ENCODE results near the gene INPPL1. TPM values are rescaled to one million over a fixed set of nuclear protein-coding genes. Genes with fewer than 3 reads are reported as not detected.

The INPPL1 gene
- polyA plus RNA-seq, 1 donor (not counting 4 experiments of a cell fraction or from before 2014, with no cell fraction given), result 44.0 TPM

DNA sequence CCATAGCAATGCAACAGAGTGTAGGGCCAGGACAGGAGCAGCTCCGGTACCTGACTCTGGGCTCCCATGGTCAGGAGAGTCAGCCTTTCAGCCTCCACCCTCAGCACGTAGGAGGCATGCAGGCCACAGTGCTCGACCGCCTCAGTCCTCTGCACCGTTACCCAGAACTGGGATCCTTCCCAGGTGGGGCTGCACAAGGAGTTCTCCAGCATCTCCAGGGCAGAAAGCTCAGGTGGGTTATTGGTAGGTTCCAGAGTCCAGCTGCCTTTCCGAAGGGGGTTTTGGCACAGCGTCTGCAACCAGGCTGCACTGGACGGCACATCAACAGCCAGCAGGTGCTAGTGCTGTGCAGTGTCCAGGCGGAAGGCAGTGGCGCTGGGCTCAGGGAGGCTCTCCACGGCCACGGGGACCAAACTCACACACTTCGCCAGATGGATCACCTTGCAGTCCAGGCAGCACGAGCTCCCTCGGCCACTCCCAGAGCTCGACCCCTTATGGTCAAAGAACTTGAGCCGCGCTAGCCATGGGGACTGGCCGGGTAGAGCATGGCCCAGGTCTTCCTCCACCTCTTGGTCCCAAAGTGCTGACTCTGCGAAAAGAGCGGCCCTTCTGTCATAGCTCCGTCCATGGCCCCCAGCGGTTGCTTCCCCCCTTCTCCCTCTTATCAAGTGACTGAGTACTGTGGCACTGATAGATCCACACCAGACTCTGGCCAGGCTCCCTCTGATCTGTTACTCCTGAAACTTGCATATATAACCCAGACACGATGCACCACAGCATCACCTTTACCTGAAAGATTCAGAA lies 26.3 kb downstream of the INPPL1 start:
- Histone ChIP-seq H4K20me1 (ENCODE audit: control insufficient read depth, extremely low read depth, insufficient read depth, low read length) (no peaks in the 10 kb centered on the region), H3K4me3 (ENCODE audit: control insufficient read depth in 2 of 3, extremely low read depth in 1 of 3, insufficient read depth in 2 of 3, low read depth in 1 of 3, low read length in 3 of 3) (no peak overlapping the region), H3K9ac (ENCODE audit: control insufficient read depth, extremely low read depth, insufficient read depth, low read length) (no peak overlapping the region), H3K4me1 (ENCODE audit: control insufficient read depth, extremely low read depth, insufficient read depth, low read length) (no peaks in the 10 kb centered on the region), H2AFZ (ENCODE audit: control insufficient read depth, low read length) (no peak overlapping the region), H3K27ac (ENCODE audit: control insufficient read depth, insufficient read depth, low read length) (no peak overlapping the region), H3K4me2 (ENCODE audit: control insufficient read depth, extremely low read depth, insufficient read depth, low read depth, low read length) (no peak overlapping the region), H3K27me3 (ENCODE audit: control insufficient read depth, extremely low read depth, insufficient read depth, low read length) (peaks cover 30% of the 10 kb centered on the region), H3K79me2 (ENCODE audit: control insufficient read depth, insufficient read depth, low read length) (no peaks in the 10 kb centered on the region), H3K36me3 (ENCODE audit: control insufficient read depth in 2 of 2, extremely low read depth in 1 of 2, insufficient read depth in 2 of 2, low read length in 2 of 2) (no peaks in the 10 kb centered on the region), H3K9me1 (ENCODE audit: control insufficient read depth, extremely low read depth, insufficient read depth, low read length) (no peaks in the 10 kb centered on the region), H3K9me3 (ENCODE audit: control insufficient read depth, low read depth, low read length) (no peaks in the 10 kb centered on the region)
- DNase-seq (ENCODE audit: low read depth, low spot score), result no peak
- TF ChIP-seq EZH2 (IDR thresholded peaks at IDR 0.05; ENCODE audit: low read length) (no peak), CTCF (optimal IDR thresholded peaks at IDR 0.05 in 1 of 3, IDR thresholded peaks at IDR 0.05 in 1 of 3, conservative IDR thresholded peaks at IDR 0.05 in 1 of 3; ENCODE audit: extremely low read depth in 1 of 3, insufficient read depth in 2 of 3, low read length in 3 of 3) (no peak)
- dilution Hi-C loops (cut with MboI; ENCODE audit: extremely low pct_ligation_motif_present, low sequenced_read_pairs), result no loop called here
- FAIRE-seq, result no peak

DNA sequence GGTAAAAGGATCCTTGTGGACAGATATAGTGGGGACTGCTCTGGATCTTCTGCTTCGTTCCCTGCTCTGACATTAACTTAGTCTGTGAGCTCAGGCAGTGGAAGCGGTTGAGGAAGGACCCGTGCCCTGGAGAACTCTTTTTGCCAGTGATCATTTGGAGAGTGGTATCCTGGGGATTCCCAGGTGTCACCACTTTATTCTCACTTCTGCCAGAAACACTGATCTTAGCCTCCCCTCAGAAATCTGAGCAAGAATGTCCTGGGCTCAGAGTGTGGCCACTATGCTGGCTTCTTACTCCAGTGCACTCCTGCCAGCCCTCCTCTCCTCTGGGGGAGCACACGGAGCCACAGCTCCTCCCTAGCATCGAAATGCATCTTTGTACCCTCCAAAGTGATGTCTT lies 27.0 kb downstream of the INPPL1 start:
- dilution Hi-C loops (cut with MboI; ENCODE audit: extremely low pct_ligation_motif_present, low sequenced_read_pairs), result no loop called here
- Histone ChIP-seq H3K79me2 (ENCODE audit: control insufficient read depth, insufficient read depth, low read length) (no peaks in the 10 kb centered on the region), H3K4me2 (ENCODE audit: control insufficient read depth, extremely low read depth, insufficient read depth, low read depth, low read length) (no peak overlapping the region), H3K4me3 (ENCODE audit: control insufficient read depth in 2 of 3, extremely low read depth in 1 of 3, insufficient read depth in 2 of 3, low read depth in 1 of 3, low read length in 3 of 3) (no peak overlapping the region), H3K9me1 (ENCODE audit: control insufficient read depth, extremely low read depth, insufficient read depth, low read length) (no peaks in the 10 kb centered on the region), H3K27ac (ENCODE audit: control insufficient read depth, insufficient read depth, low read length) (no peak overlapping the region), H2AFZ (ENCODE audit: control insufficient read depth, low read length) (no peak overlapping the region), H3K27me3 (ENCODE audit: control insufficient read depth, extremely low read depth, insufficient read depth, low read length) (peaks cover 23% of the 10 kb centered on the region), H3K9ac (ENCODE audit: control insufficient read depth, extremely low read depth, insufficient read depth, low read length) (no peak overlapping the region), H3K9me3 (ENCODE audit: control insufficient read depth, low read depth, low read length) (no peaks in the 10 kb centered on the region), H3K36me3 (ENCODE audit: control insufficient read depth in 2 of 2, extremely low read depth in 1 of 2, insufficient read depth in 2 of 2, low read length in 2 of 2) (no peaks in the 10 kb centered on the region), H3K4me1 (ENCODE audit: control insufficient read depth, extremely low read depth, insufficient read depth, low read length) (no peaks in the 10 kb centered on the region), H4K20me1 (ENCODE audit: control insufficient read depth, extremely low read depth, insufficient read depth, low read length) (no peaks in the 10 kb centered on the region)
- TF ChIP-seq CTCF (optimal IDR thresholded peaks at IDR 0.05 in 1 of 3, IDR thresholded peaks at IDR 0.05 in 1 of 3, conservative IDR thresholded peaks at IDR 0.05 in 1 of 3; ENCODE audit: extremely low read depth in 1 of 3, insufficient read depth in 2 of 3, low read length in 3 of 3), result no peak
- TF ChIP-seq EZH2 (IDR thresholded peaks at IDR 0.05; ENCODE audit: low read length), result no peak
- no peak for FAIRE-seq
- DNase-seq (ENCODE audit: low read depth, low spot score), result no peak
